H1 (cell line): ENCODE data around the gene ERVFRD-1. TPM values are rescaled to one million over a fixed set of nuclear protein-coding genes. Genes with fewer than 3 reads are reported as not detected.
"Not testable (repeated sequence)": the region's sequence is repeated elsewhere in the genome, so short reads cannot be mapped to it uniquely, and the experiment has no call there.

ENCODE experiments used
- CTCF ChIA-PET: fragments of 300-600 bp; sonication (Branson Sonifier 250); formaldehyde crosslinking; loops from one replicate; lab custom pipeline; 2021; ENCODE audit not compliant: partially characterized antibody; lab: Charles Lee
- POLR2A ChIA-PET: fragments of 300-600 bp; sonication (Branson Sonifier 250); formaldehyde crosslinking; loops from one replicate; lab custom pipeline; 2021; ENCODE audit warnings: inconsistent platforms; ENCODE audit not compliant: partially characterized antibody; lab: Charles Lee
- DNase-seq, 2 experiments: peaks; one replicate each; pipeline versions ENCODE4 v3.0.0 to v3.0.0-alpha.2; 2010 to 2022; ENCODE audit warnings: low spot score in 2 of 2, low read depth in 1 of 2, mixed read lengths in 1 of 2
- FAIRE-seq: peaks from 2 replicates; lab custom pipeline; 2011; peaks lifted over from hg19 to GRCh38; lab: Jason Lieb, UNC
- H2AFZ ChIP-seq: 2 replicates; pipeline ENCODE4 v1.8.1; 2012; ENCODE audit warnings: low read length, inconsistent platforms
- H2AK5ac ChIP-seq: 2 replicates; pipeline ENCODE4 v1.6.1; 2013; ENCODE audit warnings: low read depth, low read length
- H2BK120ac ChIP-seq: replicated peaks from 2 replicates; pipeline ENCODE3; 2013; ENCODE audit warnings: low read depth, low read length, inconsistent platforms
- H2BK12ac ChIP-seq: 2 replicates; pipeline ENCODE4 v1.6.1; 2013; ENCODE audit warnings: low read depth, low read length
- H2BK15ac ChIP-seq: 2 replicates; pipeline ENCODE4 v1.6.1; 2013; ENCODE audit warnings: low read length
- H2BK20ac ChIP-seq: 2 replicates; pipeline ENCODE4 v1.6.1; 2013; ENCODE audit warnings: low read length
- H2BK5ac ChIP-seq: 2 replicates; pipeline ENCODE4 v1.6.1; 2013; ENCODE audit warnings: low read depth, low read length
- H3K14ac ChIP-seq: 2 replicates; pipeline ENCODE4 v1.6.1; 2013; ENCODE audit warnings: inconsistent platforms; ENCODE audit not compliant: insufficient read length
- H3K18ac ChIP-seq: 2 replicates; pipeline ENCODE4 v1.6.1; 2013; ENCODE audit warnings: low read length; ENCODE audit errors: extremely low read depth
- H3K23ac ChIP-seq: 2 replicates; pipeline ENCODE4 v1.6.1; 2013; ENCODE audit warnings: inconsistent platforms; ENCODE audit not compliant: insufficient read length
- H3K23me2 ChIP-seq: 2 replicates; pipeline ENCODE4 v1.6.1; 2013; ENCODE audit warnings: low read depth, low read length
- H3K27ac ChIP-seq: 2 replicates; pipeline ENCODE4 v1.6.1; 2011; ENCODE audit warnings: low read depth, low read length, inconsistent platforms
- H3K27me3 ChIP-seq, 4 experiments: replicated peaks in 1 of 4; 1 replicate in 1 of 4; 2 replicates in 3 of 4; pipeline versions ENCODE4 v1.6.1 to v1.8.1; 2011 to 2013; ENCODE audit warnings: low read length in 3 of 4, mild to moderate bottlenecking in 3 of 4, inconsistent platforms in 2 of 4, mixed read lengths in 2 of 4, moderate library complexity in 1 of 4; ENCODE audit not compliant: control insufficient read depth in 3 of 4, insufficient read depth in 3 of 4; ENCODE audit errors: extremely low read depth in 1 of 4
- H3K36me3 ChIP-seq, 4 experiments: 2 replicates each; pipeline versions ENCODE4 v1.6.1 to v1.8.1; 2011 to 2013; ENCODE audit warnings: mild to moderate bottlenecking in 4 of 4, low read length in 3 of 4, moderate library complexity in 2 of 4, control low read depth in 1 of 4, inconsistent platforms in 1 of 4; ENCODE audit not compliant: insufficient read depth in 4 of 4, control insufficient read depth in 2 of 4
- H3K4ac ChIP-seq: replicated peaks from 2 replicates; pipeline ENCODE3; 2013; ENCODE audit warnings: low read length, low read depth, mixed read lengths, inconsistent platforms; ENCODE audit not compliant: insufficient read length
- H3K4me1 ChIP-seq, 4 experiments: replicated peaks in 1 of 4; 1 replicate in 1 of 4; 2 replicates in 3 of 4; pipeline versions ENCODE4 v1.6.1 to v1.8.1; 2011 to 2013; ENCODE audit warnings: low read length in 3 of 4, inconsistent platforms in 2 of 4, mixed read lengths in 1 of 4; ENCODE audit not compliant: insufficient read depth in 4 of 4, control insufficient read depth in 3 of 4
- H3K4me2 ChIP-seq, 2 experiments: 2 replicates each; pipeline versions ENCODE4 v1.6.1 to v1.8.1; 2011 to 2013; ENCODE audit warnings: low read depth in 2 of 2, low read length in 2 of 2, control low read depth in 1 of 2, inconsistent platforms in 1 of 2, mild to moderate bottlenecking in 1 of 2; ENCODE audit not compliant: insufficient read depth in 1 of 2
- H3K4me3 ChIP-seq, 4 experiments: fragments of 200-600, 300-600 bp in 1 of 4; sonication (generic), shearing (Covaris generic), sonication (Bioruptor Twin) in 1 of 4; 2 replicates each; pipeline versions ENCODE4 v1.5.1 to v1.8.1; 2011 to 2016; ENCODE audit warnings: low read length in 4 of 4, low read depth in 3 of 4, control low read depth in 2 of 4, inconsistent platforms in 2 of 4, mild to moderate bottlenecking in 2 of 4, mixed read lengths in 1 of 4, moderate library complexity in 1 of 4; ENCODE audit not compliant: insufficient read depth in 2 of 4; ENCODE audit errors: extremely low read depth in 1 of 4
- H3K56ac ChIP-seq: replicated peaks from 2 replicates; pipeline ENCODE3; 2013; ENCODE audit warnings: low read depth, mild to moderate bottlenecking, mixed read lengths, low read length, inconsistent platforms; ENCODE audit not compliant: insufficient read length
- H3K79me1 ChIP-seq: 2 replicates; pipeline ENCODE4 v1.6.1; 2013; ENCODE audit warnings: low read depth, low read length, control low read depth
- H3K79me2 ChIP-seq, 2 experiments: 2 replicates each; pipeline versions ENCODE4 v1.6.1 to v1.8.1; 2012 to 2013; ENCODE audit warnings: low read length in 2 of 2, mild to moderate bottlenecking in 2 of 2, inconsistent platforms in 1 of 2; ENCODE audit not compliant: insufficient read depth in 2 of 2, control insufficient read depth in 1 of 2
- H3K9ac ChIP-seq, 4 experiments: replicated peaks in 1 of 4; 1 replicate in 1 of 4; 2 replicates in 3 of 4; pipeline versions ENCODE4 v1.6.1 to v1.8.1; 2011 to 2013; ENCODE audit warnings: low read depth in 3 of 4, low read length in 3 of 4, control low read depth in 2 of 4, mild to moderate bottlenecking in 2 of 4, moderate library complexity in 2 of 4, inconsistent platforms in 1 of 4; ENCODE audit errors: extremely low read depth in 1 of 4
- H3K9me3 ChIP-seq, 2 experiments: 2 replicates each; pipeline versions ENCODE4 v1.6.1 to v1.8.1; 2012 to 2013; ENCODE audit warnings: mild to moderate bottlenecking in 2 of 2, moderate library complexity in 2 of 2, control low read depth in 1 of 2, inconsistent platforms in 1 of 2, low read depth in 1 of 2, low read length in 1 of 2, mixed read lengths in 1 of 2; ENCODE audit not compliant: insufficient read depth in 2 of 2
- H4K20me1 ChIP-seq, 2 experiments: replicated peaks in 1 of 2; 2 replicates each; pipeline versions ENCODE3 to v1.8.1; 2011 to 2013; ENCODE audit warnings: inconsistent platforms in 2 of 2, low read length in 2 of 2, mild to moderate bottlenecking in 1 of 2; ENCODE audit not compliant: insufficient read depth in 2 of 2, control insufficient read depth in 1 of 2
- H4K5ac ChIP-seq: 2 replicates; pipeline ENCODE4 v1.6.1; 2013; ENCODE audit warnings: low read length, low read depth, mixed read lengths, inconsistent platforms; ENCODE audit not compliant: insufficient read length
- H4K8ac ChIP-seq: 2 replicates; pipeline ENCODE4 v1.8.0; 2013; ENCODE audit warnings: mild to moderate bottlenecking, moderate library complexity, low read length, inconsistent platforms; ENCODE audit not compliant: insufficient read depth; ENCODE audit errors: extremely low read depth
- H4K91ac ChIP-seq: replicated peaks from 2 replicates; pipeline ENCODE3; 2013; ENCODE audit warnings: low read length, mixed read lengths, inconsistent platforms; ENCODE audit not compliant: insufficient read length
- whole genome bisulfite sequencing, 2 experiments: shearing (Covaris generic) in 1 of 2; methylation state at CpG; one replicate each; pipeline versions ENCODE4 v1.1.6 to v1.1.7; 2013 to 2015; ENCODE audit warnings: low lambda C conversion rate in 2 of 2, mixed read lengths in 2 of 2, inconsistent platforms in 1 of 2, low coverage in 1 of 2, missing lambda C conversion rate in 1 of 2; ENCODE audit not compliant: insufficient replicate concordance in 2 of 2, insufficient coverage in 1 of 2, insufficient read length in 1 of 2; ENCODE audit errors: extremely low coverage in 1 of 2, missing lambda C conversion rate in 1 of 2; 5-methylcytosine and 5-hydroxymethylcytosine counted together
- polyA plus RNA-seq, 7 experiments: library from polyadenylated mRNA; depleted of rRNA in 3 of 7; stranded (reverse) in 5 of 7; unstranded in 2 of 7; fragments of >200 nt in 5 of 7; fragments of 200-250 nt in 2 of 7; gene quantifications; 1 replicate in 5 of 7; 2 replicates in 1 of 7; 4 replicates in 1 of 7; pipeline versions ENCODE4 v1.2.1 to v1.2.3, GENCODE V29; 2011 to 2013; ENCODE audit warnings: missing spikeins in 2 of 7, mixed read lengths in 2 of 7
- total RNA-seq: library from RNA; stranded (reverse); fragmentation: NEBNext Ultra II Directional; extraction: Animal tissue kit (Norgen Biotek cat#: 25700); gene quantifications from 2 replicates; pipeline ENCODE4 v1.2.1, GENCODE V29; 2021

ERVFRD-1 gene
- total and polyA plus RNA-seq, 2 of the 8 experiments (the other 6 are each of a cell fraction or from before 2014, with no cell fraction given) = not detected

DNA sequence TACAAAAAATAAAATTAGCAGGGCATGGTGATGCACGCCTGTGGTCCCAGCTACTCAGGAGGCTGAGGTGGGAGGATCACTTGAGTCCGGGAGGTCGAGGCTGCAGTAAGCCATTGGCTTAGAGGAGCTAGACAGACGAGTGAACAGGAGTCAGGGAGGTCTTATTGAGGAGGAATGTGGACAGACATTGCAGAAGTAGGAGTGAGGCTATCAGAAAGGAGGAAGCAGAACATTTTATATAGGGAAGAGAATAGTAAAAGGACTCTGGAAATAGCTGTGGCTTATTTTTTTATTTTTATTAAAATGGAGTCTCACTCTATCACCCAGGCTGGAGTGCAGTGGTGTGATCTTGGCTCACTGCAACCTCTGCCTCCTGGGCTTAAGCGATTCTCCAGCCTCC lies 20.4 kb downstream of the ERVFRD-1 start:
- H3K23ac ChIP-seq, H3K18ac ChIP-seq, H4K5ac ChIP-seq, H2AFZ ChIP-seq, DNase-seq, H3K4me1 ChIP-seq, H2BK20ac ChIP-seq, H4K20me1 ChIP-seq, H2AK5ac ChIP-seq, H2BK5ac ChIP-seq, H3K79me1 ChIP-seq, H2BK12ac ChIP-seq, H3K36me3 ChIP-seq, H3K4me3 ChIP-seq, H3K27me3 ChIP-seq, POLR2A ChIA-PET, H4K91ac ChIP-seq, H2BK120ac ChIP-seq, H3K23me2 ChIP-seq, H3K4me2 ChIP-seq, H3K56ac ChIP-seq, H3K9me3 ChIP-seq, H2BK15ac ChIP-seq, H3K27ac ChIP-seq, FAIRE-seq, H3K14ac ChIP-seq, H4K8ac ChIP-seq, H3K9ac ChIP-seq, H3K4ac ChIP-seq: not testable (repeated sequence)
- peaks cover 0 to 20% of the 10 kb centered on the region in 2 experiments; a peak in 2 of 4 replicates for H3K79me2 ChIP-seq
- CTCF ChIA-PET = interaction anchor here (0.7 to 1.6 kb wide), 6 partner anchors 11 to 487 kb away, joined by 3 to 5 read pairs (median 4); no protein-coding TSS in a partner anchor
- 85% methylated on average over 5 of the region's 5 CpGs; no CpG with 5 or more reads in 1 of the 2 experiments for WGBS, 2 experiments
